Esophagus squamous epithelium (tissue), 4 donors: ENCODE data around the gene PDS5A.
"Not testable (repeated sequence)": the region's sequence is repeated elsewhere in the genome, so short reads cannot be mapped to it uniquely, and the experiment has no call there.

Experiments
- CTCF ChIP-seq, 6 experiments: fragments of 450-650 bp in 4 of 6; fragments of 200-600 bp in 2 of 6; sonication (generic) in 2 of 6; IDR thresholded peaks; one replicate each; pipeline ENCODE4 v1.5.1; 2016 to 2019; ENCODE audit warnings: antibody characterized with exemption in 6 of 6, mild to moderate bottlenecking in 4 of 6, moderate library complexity in 4 of 6
- POLR2A ChIP-seq, 4 donors: fragments of 450-650 bp; IDR thresholded peaks; one replicate each; pipeline ENCODE4 v1.6.1; 2017; ENCODE audit warnings: antibody characterized with exemption in 4 of 4, mild to moderate bottlenecking in 4 of 4, moderate library complexity in 3 of 4

GRCh38 chr4:39973052-39973451, 4.7 kb downstream of the PDS5A start:
- not testable (repeated sequence) for TF ChIP-seq CTCF, POLR2A (IDR thresholded peaks at IDR 0.05)
